ENCODE results near the gene NVL.

The NVL gene

DNA sequence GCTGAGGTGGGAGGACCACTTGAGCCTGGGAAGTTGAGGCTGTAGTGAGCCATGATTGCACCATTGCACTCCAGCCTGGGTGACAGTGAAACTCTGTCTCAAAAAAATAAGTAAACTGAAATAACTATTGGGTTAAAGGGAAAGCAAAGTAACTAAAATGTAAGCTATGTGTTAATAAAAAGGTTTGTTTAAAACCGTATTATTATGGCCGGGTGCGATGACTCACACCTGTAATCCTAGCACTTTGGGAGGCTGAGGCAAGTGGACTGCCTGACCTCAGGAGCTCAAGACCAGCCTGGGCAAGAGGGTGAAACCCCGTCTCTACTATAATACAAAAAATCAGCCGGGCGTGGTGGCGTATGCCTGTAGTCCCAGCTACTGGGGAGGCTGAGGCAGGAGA lies 27.0 kb downstream of the NVL start:
- TF ChIP-seq FOXP2 (optimal IDR thresholded peaks at IDR 0.05; ENCODE audit: borderline replicate concordance, extremely low read depth, extremely low read length, insufficient read depth) (no peak), POLR2AphosphoS5 (IDR thresholded peaks at IDR 0.05; ENCODE audit: low read depth, low read length) (no peak), SIN3A (IDR thresholded peaks at IDR 0.05; ENCODE audit: borderline replicate concordance, insufficient read depth, low read length) (no peak), TAF1 (IDR thresholded peaks at IDR 0.05; ENCODE audit: borderline replicate concordance, insufficient read depth, low read length) (no peak), REST (IDR thresholded peaks at IDR 0.05; ENCODE audit: insufficient read depth in 1 of 2, low read depth in 2 of 2, low read length in 2 of 2) (no peak)

DNA sequence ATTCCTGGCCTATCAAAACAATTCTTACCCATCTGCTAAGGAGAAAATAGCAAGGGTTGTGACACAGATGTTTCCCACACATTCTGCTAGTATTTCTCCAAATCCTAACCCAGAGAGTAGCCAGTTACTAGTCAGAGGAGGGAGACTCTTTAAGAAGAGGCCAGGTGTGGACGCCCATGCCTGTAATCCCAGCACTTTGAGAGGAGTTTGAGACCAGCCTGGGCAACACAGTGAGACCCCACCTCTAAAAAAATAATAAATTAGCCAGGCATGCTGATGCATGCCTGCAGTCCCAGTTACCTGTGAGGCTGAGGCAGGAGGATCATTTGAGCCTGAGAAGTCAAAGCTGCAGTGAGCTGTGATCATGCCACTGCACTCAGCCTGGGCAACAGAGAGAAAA lies 28.6 kb downstream of the NVL start:
- TF ChIP-seq FOXP2 (optimal IDR thresholded peaks at IDR 0.05; ENCODE audit: borderline replicate concordance, extremely low read depth, extremely low read length, insufficient read depth) (no peak), TAF1 (IDR thresholded peaks at IDR 0.05; ENCODE audit: borderline replicate concordance, insufficient read depth, low read length) (no peak), POLR2AphosphoS5 (IDR thresholded peaks at IDR 0.05; ENCODE audit: low read depth, low read length) (no peak), REST (IDR thresholded peaks at IDR 0.05; ENCODE audit: insufficient read depth in 1 of 2, low read depth in 2 of 2, low read length in 2 of 2) (no peak), SIN3A (IDR thresholded peaks at IDR 0.05; ENCODE audit: borderline replicate concordance, insufficient read depth, low read length) (no peak)

DNA sequence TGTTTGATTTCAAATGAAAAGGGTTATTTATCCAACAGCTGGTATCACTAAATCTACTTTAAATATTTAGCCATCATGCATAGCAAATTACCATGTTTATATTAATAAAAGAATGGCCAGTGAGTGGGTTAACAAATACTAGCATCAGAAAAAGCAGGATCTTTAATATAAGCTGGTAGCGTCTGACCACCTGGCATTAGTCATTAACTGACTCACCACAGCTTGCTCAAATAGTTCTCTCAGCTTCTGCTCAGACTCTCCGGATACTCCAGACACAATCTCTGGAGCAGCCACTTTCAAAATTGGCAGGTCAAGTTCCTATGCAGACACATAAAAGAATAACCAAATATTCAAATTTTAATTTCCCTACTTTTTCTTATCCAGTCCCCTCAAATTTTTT lies 29.6 kb downstream of the NVL start:
- no peak for TF ChIP-seq TAF1 (IDR thresholded peaks at IDR 0.05; ENCODE audit: borderline replicate concordance, insufficient read depth, low read length)
- no peak for TF ChIP-seq FOXP2 (optimal IDR thresholded peaks at IDR 0.05; ENCODE audit: borderline replicate concordance, extremely low read depth, extremely low read length, insufficient read depth)

- no peak for TF ChIP-seq SIN3A (IDR thresholded peaks at IDR 0.05; ENCODE audit: borderline replicate concordance, insufficient read depth, low read length)
- no peak for TF ChIP-seq TAF1 (IDR thresholded peaks at IDR 0.05; ENCODE audit: borderline replicate concordance, insufficient read depth, low read length)
- no peak for TF ChIP-seq POLR2AphosphoS5 (IDR thresholded peaks at IDR 0.05; ENCODE audit: low read depth, low read length)
- TF ChIP-seq REST (IDR thresholded peaks at IDR 0.05; ENCODE audit: insufficient read depth in 1 of 2, low read depth in 2 of 2, low read length in 2 of 2): no peak
- no peak for TF ChIP-seq FOXP2 (optimal IDR thresholded peaks at IDR 0.05; ENCODE audit: borderline replicate concordance, extremely low read depth, extremely low read length, insufficient read depth)
These were observed 31.3 kb downstream of the NVL start for GRCh38 chr1:224298346-224299330.

DNA sequence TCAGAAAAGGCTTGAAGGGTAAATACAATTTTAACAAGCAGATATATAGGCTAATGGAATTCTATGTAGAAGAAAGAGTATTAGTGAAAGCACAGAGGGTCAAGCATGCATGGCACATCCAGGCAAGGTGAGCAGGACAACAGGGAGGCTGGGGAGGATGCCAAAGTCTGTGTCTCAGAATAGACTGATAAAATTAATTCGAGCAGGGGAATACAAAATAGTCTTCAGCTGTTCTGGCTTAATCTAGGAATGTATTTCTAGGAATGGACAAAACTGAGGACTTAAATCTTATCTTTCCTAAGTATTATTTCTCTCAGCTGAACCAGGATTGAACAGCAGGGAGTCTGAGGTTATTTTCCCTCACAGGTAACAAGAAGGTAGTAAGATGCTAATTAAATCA lies 35.2 kb downstream of the NVL start:
- TF ChIP-seq REST (IDR thresholded peaks at IDR 0.05; ENCODE audit: insufficient read depth in 1 of 2, low read depth in 2 of 2, low read length in 2 of 2): no peak
